Kidney (tissue), 14 donors: Measurements from ENCODE around the gene PRRC2C. TPM values are rescaled to one million over a fixed set of nuclear protein-coding genes. Genes with fewer than 3 reads are reported as not detected.
A peak's percentile ranks its signal among the peaks of the same experiment; 100 is the strongest.

Experiments
- DNase-seq, 5 donors: peaks; one replicate each; pipeline ENCODE4 v3.0.0-alpha.2; 2013 to 2020
- FAIRE-seq: peaks from 2 replicates; lab custom pipeline; 2012; peaks lifted over from hg19 to GRCh38; lab: Jason Lieb, UNC
- H3K27ac ChIP-seq, 2 donors: one replicate each; pipeline ENCODE4 v1.7.0; 2013; ENCODE audit warnings: low read depth in 2 of 2, low read length in 2 of 2, inconsistent platforms in 1 of 2
- H3K27me3 ChIP-seq: one replicate; pipeline ENCODE4 v1.7.1; 2013; ENCODE audit warnings: low read length, inconsistent platforms; ENCODE audit not compliant: control insufficient read depth, insufficient read depth
- H3K36me3 ChIP-seq, 3 donors: one replicate each; pipeline versions ENCODE4 v1.7.0 to v1.7.1; 2013; ENCODE audit warnings: low read length in 3 of 3, control low read depth in 1 of 3, inconsistent platforms in 1 of 3; ENCODE audit not compliant: insufficient read depth in 3 of 3, control insufficient read depth in 2 of 3
- H3K4me1 ChIP-seq, 3 donors: one replicate each; pipeline versions ENCODE4 v1.7.0 to v1.7.1; 2013; ENCODE audit warnings: low read length in 3 of 3, inconsistent platforms in 1 of 3, low read depth in 1 of 3; ENCODE audit not compliant: control insufficient read depth in 2 of 3, insufficient read depth in 2 of 3
- H3K4me3 ChIP-seq, 3 donors: one replicate each; pipeline versions ENCODE4 v1.7.0 to v1.8.1; 2013; ENCODE audit warnings: low read length in 3 of 3, control low read depth in 1 of 3, inconsistent platforms in 1 of 3
- H3K9ac ChIP-seq, 3 donors: one replicate each; pipeline versions ENCODE4 v1.7.0 to v1.7.1; 2013; ENCODE audit warnings: low read length in 3 of 3, control low read depth in 1 of 3, inconsistent platforms in 1 of 3
- H3K9me3 ChIP-seq, 3 donors: one replicate each; pipeline versions ENCODE4 v1.7.0 to v1.7.1; 2013; ENCODE audit warnings: low read length in 3 of 3, control low read depth in 1 of 3, inconsistent platforms in 1 of 3; ENCODE audit not compliant: control insufficient read depth in 2 of 3, insufficient read depth in 1 of 3
- CTCF ChIP-seq: IDR thresholded peaks from 3 replicates; pipeline ENCODE4 v1.5.1; 2012; ENCODE audit warnings: mild to moderate bottlenecking, moderate library complexity, borderline replicate concordance; ENCODE audit not compliant: insufficient read depth; ENCODE audit errors: extremely low read depth
- intact Hi-C: fragments of 100-400 bp; cut with DNase I; formaldehyde crosslinking; loops from one replicate; pipeline ENCODE4 v1.11.1; 2022
- polyA plus RNA-seq: library from polyadenylated mRNA; stranded (reverse); fragments of 350-450 nt; fragmentation: Illumina TruSeq; extraction: RNeasy Lipid Tissue Mini Kit (QIAGEN cat#74804); gene quantifications from one replicate; pipeline ENCODE4 v1.2.3, GENCODE V29; 2014; ENCODE audit warnings: low read depth, low replicate concordance; ENCODE audit not compliant: insufficient read depth
- total RNA-seq: library from RNA; stranded (reverse); fragmentation: NEBNext Ultra II Directional; extraction: Animal tissue kit (Norgen Biotek cat#: 25700); gene quantifications from one replicate; pipeline ENCODE4 v1.2.1, GENCODE V29; 2021
- donor health status: control.
- donor health status: control.
- donor health status: control.
- donor health status: control.
- donor health status: control.
- donor health status: DM: yes; HTN: yes; CAD: no.
- donor health status: Normal renal cell carcinoma (clear cell type).

PRRC2C gene
- total and polyA plus RNA-seq, 2 donors from 2014 or later = 28.1 to 152 TPM

GRCh38 chr1:171506525-171507304 lies 21.4 kb downstream of the PRRC2C start:
- Histone ChIP-seq H3K4me1 (peaks cover 0 to 3% (median 0%) of the 10 kb centered on the region in 3 donors), H3K9ac (no peak overlapping the region), H3K9me3 (no peaks in the 10 kb centered on the region), H3K27ac (no peak overlapping the region), H3K36me3 (no peaks in the 10 kb centered on the region), H3K4me3 (no peak overlapping the region), H3K27me3 (no peaks in the 10 kb centered on the region)
- FAIRE-seq (no peak), DNase-seq (peak in 2 of 5 donors; percentile 19 to 42)
- TF ChIP-seq CTCF = no peak
- intact Hi-C loops = no loop called here

GRCh38 chr1:171507435-171507834 lies 22.1 kb downstream of the PRRC2C start:
- no peak overlapping the region for H3K4me3 ChIP-seq
- peaks cover 0 to 3% (median 0%) of the 10 kb centered on the region in 3 donors for H3K4me1 ChIP-seq
- DNase-seq = no peak
- no peak for FAIRE-seq
- TF ChIP-seq CTCF = no peak
- H3K27me3 ChIP-seq = no peaks in the 10 kb centered on the region
- H3K9ac ChIP-seq = no peak overlapping the region
- H3K36me3 ChIP-seq = no peaks in the 10 kb centered on the region
- intact Hi-C loops = no loop called here
- H3K27ac ChIP-seq = no peak overlapping the region
- no peaks in the 10 kb centered on the region for H3K9me3 ChIP-seq

- no peak for TF ChIP-seq CTCF
- Histone ChIP-seq H3K4me3 (no peak overlapping the region), H3K9ac (no peak overlapping the region), H3K4me1 (peaks cover 0 to 3% (median 0%) of the 10 kb centered on the region in 3 donors), H3K9me3 (no peaks in the 10 kb centered on the region), H3K27me3 (no peaks in the 10 kb centered on the region), H3K36me3 (no peaks in the 10 kb centered on the region), H3K27ac (no peak overlapping the region)
- DNase-seq (no peak), FAIRE-seq (no peak)
- intact Hi-C loops = no loop called here
Measured at GRCh38 chr1:171509191-171509590, 23.9 kb downstream of the PRRC2C start.
